ENCODE results near the gene STMP1.
"Not testable (repeated sequence)": the region's sequence is repeated elsewhere in the genome, so short reads cannot be mapped to it uniquely, and the experiment has no call there.

DNA sequence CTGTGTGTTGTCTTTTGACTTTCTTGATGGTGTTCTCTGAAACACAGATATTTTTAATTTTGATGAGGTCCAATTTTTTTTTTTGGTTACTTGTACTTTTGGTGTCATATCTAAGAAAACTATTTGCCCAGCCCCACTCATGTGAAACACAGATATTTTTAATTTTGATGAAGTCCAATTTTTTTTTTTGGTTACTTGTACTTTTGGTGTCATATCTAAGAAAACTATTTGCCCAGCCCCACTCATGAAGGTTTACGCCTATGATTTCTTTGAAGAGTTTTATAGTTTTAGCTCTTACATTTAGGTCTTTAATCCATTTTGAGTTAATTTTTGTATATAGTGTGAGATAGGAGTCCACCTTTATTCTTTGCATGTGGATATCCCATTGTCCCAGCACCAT lies 5.3 kb downstream of the STMP1 start:
- not testable (repeated sequence) for TF ChIP-seq CTCF (IDR thresholded peaks at IDR 0.05; ENCODE audit: borderline replicate concordance, extremely low read depth, low read length, poor library complexity, severe bottlenecking); EZH2 (IDR thresholded peaks at IDR 0.05; ENCODE audit: borderline replicate concordance, low read depth, low read length, severe bottlenecking)

Measured in DND-41 (cell line).